ENCODE measurements around the gene LAIR1.

DNA sequence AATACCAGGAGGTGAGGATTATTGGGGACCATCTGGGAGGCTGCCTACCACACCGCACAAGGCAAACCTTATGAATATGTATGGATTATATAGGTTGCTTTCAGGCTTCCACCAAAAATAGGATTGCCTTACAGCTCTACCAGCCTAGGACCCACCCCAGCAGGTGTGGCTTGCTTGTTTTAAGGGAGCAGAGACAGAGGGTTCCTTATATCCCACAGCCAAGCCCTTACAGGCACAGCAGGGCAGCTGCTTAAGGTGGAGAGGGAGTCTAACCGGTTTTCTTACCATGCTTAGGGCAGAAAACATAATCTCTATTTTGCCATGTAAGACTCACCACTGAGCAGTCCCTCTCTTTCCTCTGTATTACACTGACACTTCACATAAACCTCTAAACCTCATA, 34.5 kb upstream of the LAIR1 start:
- TF ChIP-seq, protein P1, sequence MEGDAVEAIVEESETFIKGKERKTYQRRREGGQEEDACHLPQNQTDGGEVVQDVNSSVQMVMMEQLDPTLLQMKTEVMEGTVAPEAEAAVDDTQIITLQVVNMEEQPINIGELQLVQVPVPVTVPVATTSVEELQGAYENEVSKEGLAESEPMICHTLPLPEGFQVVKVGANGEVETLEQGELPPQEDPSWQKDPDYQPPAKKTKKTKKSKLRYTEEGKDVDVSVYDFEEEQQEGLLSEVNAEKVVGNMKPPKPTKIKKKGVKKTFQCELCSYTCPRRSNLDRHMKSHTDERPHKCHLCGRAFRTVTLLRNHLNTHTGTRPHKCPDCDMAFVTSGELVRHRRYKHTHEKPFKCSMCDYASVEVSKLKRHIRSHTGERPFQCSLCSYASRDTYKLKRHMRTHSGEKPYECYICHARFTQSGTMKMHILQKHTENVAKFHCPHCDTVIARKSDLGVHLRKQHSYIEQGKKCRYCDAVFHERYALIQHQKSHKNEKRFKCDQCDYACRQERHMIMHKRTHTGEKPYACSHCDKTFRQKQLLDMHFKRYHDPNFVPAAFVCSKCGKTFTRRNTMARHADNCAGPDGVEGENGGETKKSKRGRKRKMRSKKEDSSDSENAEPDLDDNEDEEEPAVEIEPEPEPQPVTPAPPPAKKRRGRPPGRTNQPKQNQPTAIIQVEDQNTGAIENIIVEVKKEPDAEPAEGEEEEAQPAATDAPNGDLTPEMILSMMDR (IDR thresholded peaks at IDR 0.05): no peak
- TF ChIP-seq ZFX (IDR thresholded peaks at IDR 0.05; ENCODE audit: borderline replicate concordance): no peak
